OCI-LY7 (cell line): ENCODE measurements around the gene WDR70.

Experiments
- EZH2phosphoT487 ChIP-seq: fragments of 200-600 bp; sonication (generic); IDR thresholded peaks from 2 replicates; pipeline ENCODE4 v1.6.1; 2018; ENCODE audit warnings: low read depth, borderline replicate concordance, mild to moderate bottlenecking, mixed run types, antibody characterized with exemption, low read length, moderate library complexity, mixed read lengths
- TF ChIP-seq, protein P1 (sequence below): fragments of 200-600 bp; sonication (generic); conservative IDR thresholded peaks from 2 replicates; pipeline ENCODE4 v1.5.1; 2014; ENCODE audit warnings: mild to moderate bottlenecking, antibody characterized with exemption, low read length, moderate library complexity, mixed read lengths

- TF ChIP-seq, protein P1, sequence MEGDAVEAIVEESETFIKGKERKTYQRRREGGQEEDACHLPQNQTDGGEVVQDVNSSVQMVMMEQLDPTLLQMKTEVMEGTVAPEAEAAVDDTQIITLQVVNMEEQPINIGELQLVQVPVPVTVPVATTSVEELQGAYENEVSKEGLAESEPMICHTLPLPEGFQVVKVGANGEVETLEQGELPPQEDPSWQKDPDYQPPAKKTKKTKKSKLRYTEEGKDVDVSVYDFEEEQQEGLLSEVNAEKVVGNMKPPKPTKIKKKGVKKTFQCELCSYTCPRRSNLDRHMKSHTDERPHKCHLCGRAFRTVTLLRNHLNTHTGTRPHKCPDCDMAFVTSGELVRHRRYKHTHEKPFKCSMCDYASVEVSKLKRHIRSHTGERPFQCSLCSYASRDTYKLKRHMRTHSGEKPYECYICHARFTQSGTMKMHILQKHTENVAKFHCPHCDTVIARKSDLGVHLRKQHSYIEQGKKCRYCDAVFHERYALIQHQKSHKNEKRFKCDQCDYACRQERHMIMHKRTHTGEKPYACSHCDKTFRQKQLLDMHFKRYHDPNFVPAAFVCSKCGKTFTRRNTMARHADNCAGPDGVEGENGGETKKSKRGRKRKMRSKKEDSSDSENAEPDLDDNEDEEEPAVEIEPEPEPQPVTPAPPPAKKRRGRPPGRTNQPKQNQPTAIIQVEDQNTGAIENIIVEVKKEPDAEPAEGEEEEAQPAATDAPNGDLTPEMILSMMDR: no peak
- no peak for TF ChIP-seq EZH2phosphoT487
Measured at GRCh38 chr5:37565062-37565670, 186.0 kb downstream of the WDR70 start.
